Activated CD4-positive, alpha-beta T cell treated with anti-CD3 and anti-CD28 coated beads, Interleukin-2, amount 50 U/mL, for 24 hours (primary cell): ENCODE measurements around the gene PTPRG.
"Not testable (repeated sequence)": the region's sequence is repeated elsewhere in the genome, so short reads cannot be mapped to it uniquely, and the experiment has no call there.

Experiments
- DNase-seq, 2 donors: peaks; one replicate each; pipeline ENCODE4 v3.0.0-alpha.2; 2020; ENCODE audit warnings: low read depth in 1 of 2, low spot score in 1 of 2

Gene PTPRG

DNA sequence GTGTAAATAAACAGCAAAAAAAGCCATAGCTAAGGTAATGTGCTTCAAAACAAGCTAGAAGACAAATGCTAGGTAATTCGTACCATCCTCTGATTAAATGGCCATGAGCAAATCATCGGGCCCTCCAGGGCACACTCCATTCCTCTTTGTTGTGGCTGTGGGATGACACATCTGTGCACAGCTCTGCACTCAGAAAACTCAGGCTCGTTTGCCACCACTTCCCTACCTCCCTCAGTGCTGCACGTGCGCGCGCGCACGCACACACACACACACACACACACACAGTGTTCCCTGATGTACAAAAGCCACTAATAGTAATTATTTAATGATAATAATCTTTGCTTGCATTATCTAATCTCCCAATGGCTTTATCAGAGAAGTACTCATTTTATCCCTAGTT, 475.4 kb downstream of the PTPRG start:
- DNase-seq: no peak

DNA sequence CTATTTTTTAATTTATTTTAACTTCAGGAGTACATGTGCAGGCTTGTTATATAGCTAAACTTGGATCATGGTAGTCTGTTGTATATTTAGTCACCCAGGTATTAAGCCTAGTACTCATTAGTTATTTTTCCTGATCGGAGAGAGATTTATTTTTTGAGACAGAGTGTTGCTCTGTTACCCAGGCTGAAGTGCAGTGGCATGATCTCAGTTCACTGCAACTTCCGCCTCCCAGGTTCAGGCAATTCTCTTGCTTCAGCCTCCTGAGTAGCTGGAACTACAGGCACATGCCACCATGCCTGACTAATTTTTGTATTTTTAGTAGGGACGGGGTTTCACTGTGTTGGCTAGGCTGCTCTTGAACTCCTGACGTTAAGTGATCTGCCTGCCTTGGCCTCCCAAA, 477.4 kb downstream of the PTPRG start:
- not testable (repeated sequence) for DNase-seq

DNA sequence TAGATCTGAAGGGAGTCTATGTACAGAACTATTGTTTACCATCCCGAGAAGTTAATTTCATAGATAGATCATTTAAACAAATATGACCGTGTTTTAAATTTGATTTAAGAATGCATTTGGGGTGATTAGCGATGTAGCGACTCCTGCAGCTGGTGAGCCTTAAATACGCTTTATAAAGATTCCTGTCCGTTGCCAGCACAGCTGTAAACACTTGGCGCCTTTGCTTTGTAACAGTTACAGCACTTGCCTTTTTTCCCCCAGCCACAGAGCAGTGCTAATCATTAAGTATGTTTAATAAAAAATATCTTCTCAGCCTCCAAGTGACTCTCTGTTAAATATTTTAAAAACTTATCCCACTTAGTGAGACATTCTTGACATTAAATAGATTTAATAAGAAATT, 478.2 kb downstream of the PTPRG start:
- no peak for DNase-seq

DNA sequence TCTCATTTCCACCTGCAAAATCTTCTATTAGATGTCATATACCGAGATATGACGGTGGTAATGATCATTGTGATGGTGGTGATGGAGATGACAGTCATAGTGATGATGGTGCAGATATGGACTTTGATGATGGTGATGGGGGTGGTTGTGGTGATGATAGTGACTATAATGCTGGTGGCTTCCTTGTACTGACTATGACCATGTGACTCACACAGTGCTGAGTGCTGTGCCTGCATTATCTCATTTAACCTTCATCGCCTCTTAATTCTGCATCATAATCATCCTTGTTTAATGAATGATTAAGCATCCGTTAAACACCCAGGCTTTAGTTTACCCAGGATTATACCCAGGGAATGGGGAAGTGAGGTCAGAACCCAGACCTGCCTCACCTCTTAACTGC, 480.3 kb downstream of the PTPRG start:
- DNase-seq: no peak

DNA sequence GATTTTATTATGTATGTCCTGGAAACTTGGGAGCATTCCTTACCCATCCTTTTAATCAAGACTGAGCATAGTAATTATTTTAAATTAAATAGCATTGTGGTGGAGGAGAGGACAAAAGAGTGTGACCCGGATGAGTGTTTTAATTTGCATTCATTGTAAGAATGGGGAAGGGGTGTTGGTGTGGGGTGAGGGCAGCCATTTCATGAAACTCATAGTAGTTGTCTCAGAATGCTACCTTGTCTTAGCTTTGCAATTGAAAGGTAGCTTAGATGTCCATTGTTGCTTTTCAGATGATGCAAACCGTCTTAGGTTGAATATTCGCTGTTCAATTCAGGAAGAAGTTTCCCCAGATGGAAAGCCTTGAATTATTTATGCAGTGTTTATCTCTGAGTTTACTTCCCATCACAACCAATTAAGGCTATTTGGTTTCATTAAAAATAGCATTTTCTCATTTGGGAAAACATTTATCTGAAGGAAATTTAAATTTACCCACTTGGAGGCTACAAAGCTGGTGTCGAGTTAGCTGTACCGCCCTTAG, 483.6 kb downstream of the PTPRG start:
- no peak for DNase-seq

DNA sequence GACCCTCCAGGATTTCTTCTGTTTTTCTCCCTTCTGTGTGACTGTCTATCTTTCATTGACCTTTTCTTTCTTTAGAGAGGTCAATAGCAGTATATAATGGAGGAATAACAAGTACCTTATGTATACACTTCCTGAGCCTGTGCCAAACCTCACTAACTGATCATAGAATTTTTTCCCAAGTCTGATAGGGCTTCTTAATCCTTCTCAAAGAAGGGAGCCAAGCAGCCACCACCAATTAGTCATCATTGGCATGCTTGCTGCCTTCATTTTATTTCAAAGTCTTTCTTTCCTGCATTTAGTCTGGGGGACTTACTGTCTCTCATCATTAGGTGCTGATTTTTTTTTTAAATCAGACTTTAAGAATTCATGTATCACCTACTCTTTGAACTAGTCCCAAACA, 485.0 kb downstream of the PTPRG start:
- DNase-seq: no peak

DNA sequence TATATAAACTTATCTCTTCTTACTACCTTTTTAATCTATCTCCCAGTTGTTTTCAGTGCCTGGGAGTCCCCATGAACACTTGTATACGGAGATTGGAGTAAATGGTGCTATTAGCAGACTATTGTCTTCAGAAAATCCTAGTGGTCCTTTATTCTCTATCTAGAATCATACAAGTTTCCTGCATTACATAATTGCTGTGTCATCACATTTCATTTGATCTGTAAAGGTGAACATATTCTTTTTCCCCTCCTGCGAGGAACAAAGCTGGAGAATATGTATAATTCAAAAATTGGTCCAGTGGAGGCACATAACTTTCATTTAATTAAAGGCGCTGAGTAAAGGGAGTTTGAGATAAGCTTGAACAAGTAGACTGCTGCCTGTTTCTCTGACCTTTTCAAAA, 487.2 kb downstream of the PTPRG start:
- no peak for DNase-seq

DNA sequence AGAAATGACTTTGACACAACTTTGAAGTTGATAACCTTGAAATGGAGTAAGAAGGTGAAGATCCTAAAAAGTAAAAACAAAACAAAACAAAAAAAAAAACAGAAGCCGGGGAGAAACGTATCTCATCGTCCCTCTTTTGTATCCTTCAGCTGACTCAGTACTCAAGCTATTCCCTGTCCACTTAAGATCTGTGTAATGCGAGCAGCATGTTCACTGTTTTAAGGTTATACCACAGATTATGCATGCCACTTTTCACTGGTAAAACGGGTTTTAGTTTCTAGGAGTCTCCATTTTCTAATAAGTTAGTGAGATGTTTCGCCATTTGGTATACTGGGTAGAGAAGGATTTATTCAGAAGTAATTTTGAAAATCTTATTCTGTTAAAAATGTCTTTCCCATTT, 487.7 kb downstream of the PTPRG start:
- no peak for DNase-seq

DNA sequence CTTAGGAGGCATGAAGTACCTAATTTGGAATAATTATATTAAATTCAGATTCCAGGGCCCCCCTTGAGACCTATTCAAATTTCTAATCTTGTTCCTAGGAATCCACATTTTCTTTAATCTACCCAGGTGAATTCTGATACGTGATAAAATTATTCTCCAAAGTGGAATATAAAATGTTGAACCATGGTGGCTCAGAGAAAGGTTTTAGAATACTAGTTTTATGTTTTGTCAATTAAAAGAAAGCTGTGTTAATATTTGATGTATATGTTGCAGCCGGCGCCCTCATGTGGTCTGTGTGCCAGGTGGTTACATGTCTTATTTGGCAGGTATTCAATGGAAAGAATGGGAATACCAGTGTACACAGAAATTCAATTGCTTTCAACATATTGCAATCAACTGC, 490.1 kb downstream of the PTPRG start:
- DNase-seq: no peak

DNA sequence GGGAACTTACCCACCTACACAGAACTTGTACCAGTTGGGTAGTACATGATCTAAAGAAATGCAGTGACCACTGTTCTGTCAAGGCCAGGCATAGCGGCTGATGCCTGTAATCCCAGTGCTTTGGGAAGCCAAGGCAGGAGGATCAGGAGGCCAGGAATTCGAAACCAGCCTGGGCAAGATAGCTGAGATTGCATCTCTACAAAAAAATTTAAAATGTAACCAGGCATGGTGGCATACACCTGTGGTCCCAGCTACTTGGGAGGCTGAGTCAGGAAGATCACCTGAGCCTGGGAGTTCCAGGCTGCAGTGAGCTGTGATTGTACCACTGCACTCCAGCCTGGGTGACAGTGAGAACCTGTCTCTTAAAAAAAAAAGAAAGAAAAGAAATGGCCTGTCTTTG, 491.0 kb downstream of the PTPRG start:
- DNase-seq: no peak

DNA sequence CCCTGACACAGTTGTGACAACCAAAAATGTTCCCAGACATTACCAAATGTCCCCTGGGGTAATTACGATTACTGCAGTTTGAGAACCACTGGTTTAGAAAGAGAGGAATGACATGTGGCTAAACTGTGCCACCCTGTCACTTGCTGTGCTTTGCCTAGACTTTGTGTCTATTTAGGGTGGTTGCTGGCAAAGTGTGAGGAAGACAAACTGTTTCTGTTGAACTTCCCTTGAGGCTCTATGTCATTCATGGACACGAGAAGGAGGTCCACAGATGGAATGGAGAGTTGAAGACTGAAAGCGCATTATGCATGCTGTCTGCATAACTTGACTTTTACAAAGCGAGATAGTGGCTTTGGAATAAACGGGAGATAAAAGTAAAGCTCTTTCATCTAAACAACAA, 495.3 kb downstream of the PTPRG start:
- DNase-seq: no peak

DNA sequence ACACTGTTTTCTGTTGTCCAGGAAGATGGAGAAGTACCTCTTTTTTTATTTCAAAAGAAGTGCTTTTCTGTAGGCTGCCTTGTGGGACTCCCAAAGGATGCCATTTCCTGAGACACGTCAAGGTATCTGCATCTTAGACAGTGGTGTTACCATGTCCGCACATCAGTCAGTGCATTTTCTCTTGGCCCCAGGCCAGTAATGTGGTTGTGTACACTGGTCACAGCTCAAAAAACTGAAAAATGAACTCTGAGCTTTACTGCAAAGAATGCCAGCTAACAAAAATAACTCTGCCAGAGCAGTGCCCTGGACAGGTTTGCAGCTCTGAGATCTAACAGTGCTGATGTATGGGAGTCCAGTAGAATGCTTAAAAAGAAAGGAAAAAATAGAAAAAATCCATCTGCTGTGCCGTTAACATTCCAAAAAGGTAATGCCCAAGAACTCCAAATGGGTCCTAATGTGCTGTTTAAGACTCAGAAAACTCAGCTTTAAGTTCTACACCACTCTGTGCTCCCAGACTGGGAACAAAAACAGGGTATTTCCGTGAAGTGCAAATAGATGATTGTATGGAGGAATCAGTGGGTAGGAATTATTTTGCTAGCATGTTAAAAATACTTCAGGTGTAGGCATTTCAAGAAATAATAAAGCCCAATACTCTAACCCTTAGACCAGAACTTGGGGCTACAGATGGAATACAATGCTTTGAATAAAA, 496.1 kb downstream of the PTPRG start:
- no peak for DNase-seq

DNA sequence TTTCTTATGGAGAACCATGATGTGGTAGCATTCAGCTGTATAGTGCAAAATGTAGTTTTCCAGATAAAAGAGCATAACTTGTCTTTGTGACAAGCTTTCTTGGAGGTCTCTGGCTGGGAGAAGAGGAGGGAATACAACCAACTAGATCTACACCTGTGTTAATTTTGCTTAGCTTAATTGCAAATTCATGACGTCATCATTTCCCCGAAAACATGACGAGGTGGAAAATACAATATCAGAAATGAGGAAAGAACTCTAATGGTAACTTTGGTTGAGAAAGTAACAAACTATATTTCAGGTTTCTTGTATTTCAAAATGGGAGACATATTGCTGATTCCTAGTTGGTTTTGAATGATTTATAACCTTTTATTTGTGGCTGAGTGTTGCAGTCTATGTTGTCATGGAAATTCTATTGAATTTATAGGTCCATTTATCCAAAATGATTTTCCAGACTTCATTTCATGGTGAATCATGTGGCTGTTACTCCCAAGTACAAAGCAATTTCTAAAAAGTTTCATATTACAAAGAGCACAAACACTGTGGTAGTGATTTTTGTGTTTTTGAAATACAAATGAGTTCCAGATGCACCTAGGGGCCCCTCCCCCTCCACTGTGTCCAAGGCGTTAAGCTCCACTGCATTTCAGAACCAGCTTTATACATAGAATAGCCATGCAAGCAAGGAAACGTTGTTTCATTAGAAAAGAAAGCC, 504.8 kb downstream of the PTPRG start:
- no peak for DNase-seq

DNA sequence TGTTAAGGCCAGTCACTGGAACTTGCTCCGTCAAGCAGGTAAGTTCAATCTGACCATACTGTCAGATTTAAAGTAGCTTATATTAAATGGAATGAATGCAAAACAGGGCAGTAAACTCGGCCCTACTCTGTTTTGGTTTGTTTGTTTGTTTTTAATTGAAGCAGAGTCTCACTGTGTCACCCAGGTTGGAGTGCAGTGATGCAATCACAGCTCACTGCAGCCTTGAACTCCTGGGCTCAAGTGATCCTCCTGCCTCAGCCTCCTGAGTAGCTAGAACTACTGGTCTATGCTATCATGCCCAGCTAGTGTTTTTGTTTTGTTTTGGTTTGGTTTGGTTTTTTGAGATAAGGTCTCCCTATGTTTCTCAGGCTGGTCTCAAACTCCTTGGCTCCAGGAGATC, 507.0 kb downstream of the PTPRG start:
- DNase-seq: no peak

DNA sequence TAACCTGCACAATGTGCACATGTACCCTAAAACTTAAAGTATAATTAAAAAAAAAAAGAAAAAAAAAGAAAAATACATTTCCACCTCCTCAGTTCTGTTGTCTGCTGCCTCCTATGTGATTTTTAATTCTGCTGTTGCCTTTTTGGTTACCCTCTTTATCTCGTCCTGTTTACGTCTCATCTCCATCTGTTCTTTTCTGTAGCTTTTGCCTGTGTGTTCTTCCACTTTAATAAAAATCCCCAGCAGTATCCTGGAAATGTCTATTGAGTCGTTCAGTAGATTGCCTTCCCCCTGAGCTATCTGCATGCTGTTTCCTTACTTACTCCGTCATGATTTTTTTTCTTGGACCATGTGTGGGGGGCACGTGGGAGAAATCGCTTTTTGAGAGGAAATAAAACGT, 509.5 kb downstream of the PTPRG start:
- no peak for DNase-seq

DNA sequence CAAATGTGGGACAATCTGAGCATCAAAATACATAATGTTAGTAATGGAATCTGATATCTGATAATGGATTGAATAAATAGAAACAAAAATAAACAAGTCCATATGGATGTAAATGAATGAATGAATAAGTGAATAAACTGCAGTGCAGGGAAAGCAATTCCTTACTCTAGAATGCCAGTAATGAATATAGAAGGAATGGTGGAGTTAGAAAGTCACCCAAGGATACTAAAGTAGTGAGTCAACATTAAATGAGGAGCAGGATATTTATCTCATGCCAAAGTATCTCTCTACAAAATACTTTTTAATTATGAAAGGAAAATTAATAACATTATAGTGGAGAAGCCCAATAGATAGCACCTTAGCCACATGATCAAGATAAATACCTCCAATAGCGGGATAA, 511.7 kb downstream of the PTPRG start:
- DNase-seq: no peak

DNA sequence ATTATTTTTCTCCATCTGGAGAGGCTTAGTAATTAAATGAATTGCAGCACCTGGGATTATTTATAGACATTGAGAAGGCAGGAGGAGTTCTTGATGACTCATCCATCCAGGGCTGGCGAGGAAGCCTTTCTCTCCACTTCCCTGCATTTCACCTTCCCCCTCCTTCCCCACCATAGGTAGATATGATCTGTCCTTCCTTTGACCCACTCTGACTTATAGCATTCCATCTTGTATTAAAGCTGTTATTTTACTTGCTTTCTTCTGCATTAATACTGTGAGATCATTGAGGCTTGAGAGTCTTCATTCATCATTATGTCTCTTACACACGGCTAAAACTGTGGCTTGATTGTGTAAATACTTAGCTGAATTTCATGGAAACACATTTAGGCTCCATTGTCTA, 523.2 kb downstream of the PTPRG start:
- no peak for DNase-seq

DNA sequence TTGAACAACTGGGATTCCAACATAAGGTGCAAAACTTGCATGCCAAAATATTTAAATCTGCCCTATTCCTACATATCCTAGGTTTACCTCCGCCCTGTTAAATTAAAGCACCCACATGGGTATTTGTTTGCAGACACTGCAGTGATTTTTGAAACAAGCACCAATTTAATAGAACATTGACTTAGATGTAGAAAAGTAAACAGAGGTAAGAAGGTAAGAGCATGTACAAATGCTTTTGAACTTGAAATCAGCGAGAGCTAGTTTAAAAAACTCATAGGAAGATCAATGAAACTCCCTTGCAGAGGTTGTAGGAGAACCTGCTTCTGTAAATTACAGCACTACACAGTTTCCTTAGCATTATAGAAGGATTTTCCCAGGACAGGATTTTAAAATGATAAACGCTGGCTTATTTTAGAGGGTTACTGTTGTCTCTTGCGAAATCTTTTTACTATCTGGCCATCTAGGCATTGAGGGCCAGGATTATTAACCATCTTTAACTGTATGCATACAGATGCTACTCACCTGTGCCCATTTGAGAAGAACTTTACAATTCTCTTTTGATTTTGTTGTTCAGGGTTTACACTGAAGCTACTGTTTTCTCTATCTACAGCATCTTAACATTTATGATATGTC, 527.2 kb downstream of the PTPRG start:
- no peak for DNase-seq

DNA sequence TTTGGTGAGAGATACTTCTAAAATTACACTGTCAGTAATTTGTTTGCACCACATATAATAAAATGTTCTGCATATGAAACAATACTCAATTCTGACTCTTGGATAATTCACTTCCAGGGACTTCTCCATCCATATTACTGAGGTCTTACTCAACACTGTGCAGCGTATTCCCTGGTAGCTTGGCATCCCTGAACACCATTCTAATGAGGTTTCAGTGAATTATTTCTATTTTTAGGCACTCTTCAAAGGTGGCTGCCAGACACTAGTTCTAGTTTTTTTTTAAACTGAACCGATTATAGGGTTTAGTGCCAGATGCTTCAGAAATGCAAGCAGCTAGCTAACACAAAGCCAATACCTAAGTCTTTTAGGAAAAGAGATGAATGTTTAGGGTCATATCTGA, 528.7 kb downstream of the PTPRG start:
- no peak for DNase-seq

DNA sequence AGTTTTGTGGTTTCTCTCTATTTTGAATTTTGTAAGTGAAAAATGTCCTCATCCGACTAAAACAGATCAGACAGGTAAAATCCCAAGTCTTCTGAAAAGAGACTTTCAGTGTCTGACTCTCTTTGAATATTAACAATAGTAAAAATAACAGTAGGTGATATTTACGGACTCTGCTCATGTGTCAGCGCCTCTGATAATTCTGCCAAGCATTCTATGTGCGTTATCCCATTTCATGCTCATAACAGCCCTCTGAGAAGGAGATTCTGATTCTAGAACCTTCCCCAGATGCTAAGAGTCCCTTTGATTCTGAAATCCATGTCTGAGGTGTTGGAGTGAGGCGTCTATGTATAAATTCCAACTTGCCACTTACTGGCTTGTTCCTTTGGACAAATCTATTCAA, 529.1 kb downstream of the PTPRG start:
- no peak for DNase-seq

DNA sequence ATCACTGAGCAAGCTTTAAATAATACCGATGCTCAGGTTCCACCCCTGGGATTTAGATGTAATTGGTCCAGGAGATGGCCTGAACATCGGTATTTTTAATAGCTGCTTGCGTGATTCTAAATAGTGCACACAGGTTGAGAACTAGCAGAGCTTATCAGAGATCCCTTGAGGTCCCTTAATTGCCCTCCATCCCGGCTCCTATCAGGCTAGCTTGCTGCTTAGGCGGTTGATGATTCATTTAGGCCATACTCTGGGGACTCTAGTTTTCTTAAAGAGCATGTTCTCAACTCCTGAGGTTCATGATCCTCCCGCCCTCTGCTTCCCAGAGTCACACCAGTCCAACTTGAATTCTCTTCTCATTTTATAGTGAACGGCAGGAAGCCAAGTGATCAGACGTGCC, 531.7 kb downstream of the PTPRG start:
- DNase-seq: no peak

DNA sequence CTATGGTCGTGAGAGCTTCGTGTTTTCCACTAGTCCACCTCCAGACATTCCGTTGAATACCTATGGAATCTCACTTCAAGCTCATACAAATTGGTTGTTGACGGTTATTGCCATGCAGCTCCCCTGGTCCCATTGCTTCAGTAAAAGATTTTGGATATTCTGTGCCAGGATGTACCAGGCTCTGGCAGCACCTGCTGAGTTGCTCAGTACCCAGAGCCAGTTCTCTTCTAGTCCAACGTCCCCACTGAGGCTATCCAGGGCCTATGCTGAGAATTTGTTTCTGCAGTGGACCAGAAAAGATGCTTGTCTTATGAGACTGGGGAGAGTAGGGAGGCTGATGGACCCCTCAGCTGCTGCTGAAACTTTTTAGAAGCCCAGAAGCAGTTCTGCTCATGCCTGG, 533.1 kb downstream of the PTPRG start:
- no peak for DNase-seq
